A204.1 (cell line): Measurements from ENCODE around the gene PRR14.

Source experiments
- FAIRE-seq: peaks from 2 replicates; lab custom pipeline; 2012; peaks lifted over from hg19 to GRCh38; lab: Jason Lieb, UNC

PRR14 gene

DNA sequence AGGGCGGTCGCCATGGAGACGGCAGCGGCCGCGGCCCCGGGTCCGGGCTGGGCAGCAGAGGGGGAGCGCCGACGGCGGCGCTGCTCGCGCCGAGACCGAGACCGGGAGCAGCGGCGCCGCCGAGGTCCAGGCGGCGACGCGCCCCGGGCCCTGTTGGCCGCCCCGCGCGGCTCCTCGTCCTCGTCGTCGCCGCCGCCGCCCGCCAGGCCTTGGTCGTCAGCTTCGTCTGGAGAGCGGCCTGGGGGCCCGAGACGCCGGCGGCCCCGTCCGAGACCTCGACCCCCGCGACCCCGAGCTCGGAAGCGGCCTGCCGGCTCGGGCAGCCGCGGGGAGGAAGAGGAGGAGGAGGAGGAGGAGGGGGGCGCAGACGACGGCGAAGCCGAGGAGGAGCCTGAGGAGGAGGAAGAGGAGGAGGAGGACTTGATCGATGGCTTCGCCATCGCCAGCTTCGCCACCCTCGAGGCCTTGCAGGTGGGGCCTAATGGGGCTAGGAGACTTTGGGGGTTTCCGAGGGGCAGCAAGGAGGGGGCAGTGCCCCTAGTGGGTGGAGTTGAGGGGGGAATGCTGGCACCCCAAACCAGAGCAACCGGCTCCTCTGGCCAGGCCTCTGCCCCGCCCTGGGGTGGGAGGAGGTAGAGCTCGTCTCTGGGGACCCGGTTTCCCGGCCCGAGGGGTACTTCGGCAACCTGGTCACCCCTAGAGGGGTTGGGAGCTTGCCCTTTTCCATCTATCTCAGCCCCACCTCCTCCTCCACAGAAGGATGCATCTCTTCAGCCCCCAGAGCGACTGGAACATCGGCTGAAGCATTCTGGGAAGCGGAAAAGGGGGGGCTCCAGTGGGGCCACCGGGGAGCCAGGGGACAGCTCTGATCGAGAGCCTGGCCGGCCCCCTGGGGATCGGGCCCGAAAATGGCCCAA, 9.0 kb downstream of the PRR14 start:
- no peak for FAIRE-seq

DNA sequence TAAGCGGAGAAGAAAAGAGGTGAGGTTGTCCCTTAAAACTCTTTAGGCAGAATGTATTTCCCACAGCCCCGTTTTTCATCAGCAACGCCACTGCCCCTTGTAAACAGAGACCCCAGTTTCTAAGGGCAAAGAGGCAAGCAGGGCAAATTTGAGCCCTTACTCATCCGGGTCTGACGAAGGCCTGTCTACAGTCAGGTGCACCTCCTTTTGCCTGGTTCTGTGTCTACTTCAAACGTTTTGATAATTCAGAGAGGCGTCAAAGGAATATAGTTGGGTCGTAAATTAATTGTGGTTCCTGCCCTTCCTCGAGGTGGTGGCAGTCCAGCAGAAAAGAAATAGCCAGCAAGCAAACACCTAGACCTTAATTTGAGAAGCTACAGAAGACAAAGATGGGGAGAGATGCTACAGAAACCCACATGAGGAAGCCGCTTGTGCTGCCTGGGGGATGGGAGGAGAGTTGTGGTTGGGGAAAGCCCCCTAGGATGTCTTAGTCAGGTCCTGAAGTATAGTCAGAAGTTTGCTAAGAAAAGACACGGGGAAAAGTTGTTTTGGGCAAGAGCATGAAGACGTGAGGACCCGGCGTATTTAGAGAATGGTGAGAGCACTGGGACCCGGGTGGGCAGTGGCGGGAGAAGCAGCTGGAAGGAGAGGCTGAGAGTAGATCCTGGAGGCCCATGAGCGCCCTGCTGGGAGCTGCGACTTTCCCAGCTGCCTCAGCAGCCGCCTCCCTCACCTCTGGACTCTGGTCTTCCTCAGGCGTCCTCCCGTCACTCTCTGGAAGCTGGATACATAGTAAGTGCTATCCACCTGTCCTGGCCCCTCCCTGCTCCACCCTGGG, 9.9 kb downstream of the PRR14 start:
- FAIRE-seq = no peak

DNA sequence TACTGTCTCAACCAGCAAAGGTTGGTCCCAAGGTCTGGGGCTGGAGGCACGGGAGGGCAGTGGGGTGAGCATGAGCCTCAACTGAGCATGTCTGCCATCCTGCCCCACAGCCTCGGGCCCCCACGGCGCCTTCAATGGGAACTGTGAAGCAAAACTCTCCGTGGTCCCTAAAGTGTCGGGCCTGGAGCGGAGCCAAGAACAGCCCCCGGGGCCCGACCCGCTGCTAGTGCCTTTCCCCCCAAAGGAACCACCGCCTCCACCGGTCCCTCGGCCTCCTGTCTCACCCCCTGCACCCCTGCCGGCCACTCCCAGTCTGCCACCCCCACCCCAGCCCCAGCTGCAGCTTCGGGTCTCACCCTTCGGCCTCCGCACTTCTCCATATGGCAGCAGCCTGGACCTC, 11.7 kb downstream of the PRR14 start:
- no peak for FAIRE-seq

DNA sequence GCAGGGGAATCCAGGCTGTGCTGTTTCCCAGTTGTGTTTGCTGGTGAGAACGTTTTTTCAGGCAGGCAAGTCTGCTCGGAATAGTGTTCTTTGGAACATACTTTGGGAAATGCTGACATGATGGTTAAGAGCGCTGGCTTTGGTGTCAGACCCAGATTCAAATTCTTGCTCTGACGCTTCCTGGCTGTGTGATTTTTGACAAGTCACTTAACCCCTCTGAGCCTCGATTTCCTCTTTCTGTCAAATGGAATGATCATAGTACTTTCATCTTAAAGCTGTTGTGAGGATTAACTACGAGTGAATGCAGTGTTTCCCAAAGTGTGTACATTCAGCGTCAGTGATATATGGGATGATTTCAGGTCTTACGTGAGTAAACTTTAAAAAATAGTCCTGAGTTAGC, 12.3 kb downstream of the PRR14 start:
- no peak for FAIRE-seq

DNA sequence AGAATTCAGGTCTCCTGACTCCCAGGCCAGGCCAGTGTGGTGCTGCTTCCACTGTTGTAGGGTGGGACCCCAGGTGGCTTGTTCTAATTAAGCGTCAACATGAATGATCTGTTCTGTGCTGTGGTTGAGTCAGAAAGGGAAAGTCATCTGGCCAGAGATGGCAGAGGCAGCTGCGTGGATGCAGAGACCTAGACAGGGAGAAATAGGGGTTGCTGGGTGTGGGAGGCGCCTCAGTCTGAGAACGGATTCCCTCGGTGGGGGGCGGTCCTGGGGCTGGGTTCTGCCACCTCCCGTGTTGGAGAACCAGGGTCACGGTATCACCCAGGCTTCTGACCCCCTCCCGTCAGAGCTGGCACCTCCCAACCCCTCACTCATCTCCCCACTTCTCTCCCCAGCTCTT, 13.1 kb downstream of the PRR14 start:
- no peak for FAIRE-seq

DNA sequence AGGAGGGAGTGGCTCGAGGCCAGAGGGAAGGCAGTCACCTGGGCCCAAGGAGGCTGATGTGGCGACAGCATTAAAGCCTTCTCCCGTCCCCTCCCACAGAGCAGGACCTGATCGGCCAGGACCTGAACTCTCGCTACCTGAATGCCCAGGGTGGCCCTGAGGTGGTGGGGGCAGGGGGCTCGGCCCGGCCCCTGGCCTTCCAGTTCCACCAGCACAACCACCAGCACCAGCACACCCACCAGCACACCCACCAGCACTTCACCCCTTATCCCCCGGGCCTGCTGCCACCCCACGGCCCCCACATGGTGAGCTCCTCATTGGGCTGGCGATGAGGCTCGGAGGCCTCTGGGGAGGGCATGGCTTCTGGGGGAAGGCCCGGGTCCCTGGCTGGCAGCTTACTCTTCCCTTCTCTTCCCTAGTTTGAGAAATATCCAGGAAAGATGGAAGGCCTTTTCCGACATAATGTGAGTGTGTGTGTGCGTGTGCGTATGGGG, 13.9 kb downstream of the PRR14 start:
- no peak for FAIRE-seq

DNA sequence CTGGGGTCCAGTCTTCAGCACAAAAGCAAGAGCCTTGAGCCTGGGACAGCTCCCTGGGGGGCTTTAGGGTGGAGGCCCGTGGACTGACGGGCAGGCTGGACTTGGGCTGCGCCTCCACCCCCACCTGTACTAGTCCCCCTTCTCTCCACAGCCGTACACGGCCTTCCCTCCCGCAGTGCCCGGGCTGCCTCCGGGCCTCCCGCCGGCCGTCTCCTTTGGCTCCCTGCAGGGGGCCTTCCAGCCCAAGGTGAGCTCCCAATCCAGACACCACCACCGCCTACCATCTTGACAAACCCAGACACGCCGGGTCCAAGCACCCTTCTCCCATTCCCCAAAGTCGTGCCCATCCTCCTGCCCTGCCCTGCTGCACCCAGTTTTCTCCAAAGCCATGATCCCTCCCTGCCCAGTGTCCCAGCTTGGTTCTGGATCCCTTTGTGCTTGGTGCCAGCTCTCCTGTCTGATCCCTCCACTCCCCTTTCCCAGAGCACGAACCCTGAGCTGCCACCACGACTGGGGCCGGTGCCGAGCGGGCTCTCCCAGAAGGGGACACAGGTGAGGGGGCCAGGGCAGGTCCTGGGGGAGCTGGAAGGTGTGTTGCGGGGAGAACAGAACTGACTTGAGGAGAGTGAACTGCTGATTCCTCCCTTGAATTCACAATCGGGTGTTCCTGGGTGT, 14.5 kb downstream of the PRR14 start:
- FAIRE-seq = no peak

DNA sequence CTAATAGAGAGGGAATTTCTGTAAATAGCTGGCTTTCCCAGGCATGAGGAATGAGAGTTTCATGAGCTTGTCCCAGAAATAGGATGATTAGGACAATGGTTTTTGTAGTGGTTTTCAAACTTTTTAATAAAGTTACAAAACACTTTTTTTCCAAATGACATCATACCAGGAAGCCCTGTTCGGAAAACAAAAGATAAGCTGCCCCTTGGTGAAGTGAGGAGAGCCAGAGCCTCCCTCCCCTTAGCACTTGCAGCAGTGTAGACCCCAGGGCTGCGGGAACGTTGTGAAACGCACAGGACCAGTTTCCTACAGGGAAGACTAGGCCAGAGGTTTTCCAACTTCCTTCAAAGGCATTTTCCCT, 15.1 kb downstream of the PRR14 start:
- no peak for FAIRE-seq

DNA sequence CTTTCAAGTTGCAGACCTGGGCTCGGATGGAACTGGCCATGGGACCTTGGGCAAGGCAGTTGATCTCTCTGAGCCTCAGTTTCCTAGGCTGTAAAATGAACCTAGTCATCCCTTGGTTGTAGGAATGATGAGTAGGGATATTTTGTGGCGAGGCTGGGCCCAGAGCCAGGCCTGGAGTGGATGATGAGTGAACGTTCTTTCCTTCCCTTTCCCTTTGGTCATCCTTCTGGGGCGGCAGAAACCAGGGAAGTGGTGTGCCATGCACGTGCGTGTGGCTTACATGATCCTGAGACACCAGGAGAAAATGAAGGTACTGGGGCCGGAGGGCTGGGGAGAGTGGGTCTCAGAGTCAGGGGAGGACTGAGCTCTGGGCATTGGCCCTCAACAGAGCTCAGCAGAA, 15.9 kb downstream of the PRR14 start:
- no peak for FAIRE-seq

DNA sequence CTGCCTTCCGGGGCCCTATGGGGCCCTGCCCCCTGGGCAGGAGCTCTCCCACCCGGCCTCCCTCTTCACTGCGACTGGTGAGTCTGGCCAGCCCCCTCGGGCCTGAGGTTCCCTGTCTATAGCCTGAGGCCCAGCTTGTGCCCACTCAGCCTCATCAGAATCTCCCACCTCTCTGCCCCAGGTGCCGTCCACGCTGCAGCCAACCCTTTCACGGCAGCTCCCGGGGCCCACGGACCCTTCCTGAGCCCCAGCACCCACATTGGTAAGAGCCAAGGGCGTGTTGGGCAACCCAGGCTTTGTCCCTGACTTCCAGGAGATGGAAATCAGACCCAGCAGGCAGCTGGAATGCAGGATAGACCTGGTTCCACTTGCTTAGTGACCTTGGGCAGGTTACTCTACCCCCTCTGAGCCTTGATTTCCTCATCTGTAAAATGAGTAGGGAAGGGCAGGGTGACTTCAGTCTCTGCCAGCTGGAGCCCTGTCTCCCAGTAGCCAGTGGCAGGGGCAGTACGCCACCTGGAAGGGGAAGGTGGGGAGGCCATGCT, 16.7 kb downstream of the PRR14 start:
- no peak for FAIRE-seq

DNA sequence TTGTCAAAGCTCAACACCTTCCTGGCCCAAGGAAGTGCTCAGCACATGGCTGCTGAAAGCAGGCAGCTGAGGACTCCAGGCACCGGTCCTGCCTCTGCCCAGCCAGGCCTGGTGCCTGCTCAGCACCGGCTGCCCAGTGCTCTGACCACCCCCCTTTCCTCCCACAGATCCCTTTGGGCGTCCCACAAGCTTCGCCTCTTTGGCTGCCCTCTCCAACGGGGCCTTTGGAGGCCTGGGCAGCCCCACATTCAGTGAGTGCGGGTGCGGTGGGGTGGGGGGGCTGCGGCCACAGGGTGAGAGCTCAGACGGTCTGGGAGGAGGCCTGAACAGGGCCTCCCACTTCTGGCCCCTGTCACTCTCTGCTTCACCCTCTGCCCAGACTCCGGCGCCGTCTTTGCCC, 17.6 kb downstream of the PRR14 start:
- FAIRE-seq = no peak

DNA sequence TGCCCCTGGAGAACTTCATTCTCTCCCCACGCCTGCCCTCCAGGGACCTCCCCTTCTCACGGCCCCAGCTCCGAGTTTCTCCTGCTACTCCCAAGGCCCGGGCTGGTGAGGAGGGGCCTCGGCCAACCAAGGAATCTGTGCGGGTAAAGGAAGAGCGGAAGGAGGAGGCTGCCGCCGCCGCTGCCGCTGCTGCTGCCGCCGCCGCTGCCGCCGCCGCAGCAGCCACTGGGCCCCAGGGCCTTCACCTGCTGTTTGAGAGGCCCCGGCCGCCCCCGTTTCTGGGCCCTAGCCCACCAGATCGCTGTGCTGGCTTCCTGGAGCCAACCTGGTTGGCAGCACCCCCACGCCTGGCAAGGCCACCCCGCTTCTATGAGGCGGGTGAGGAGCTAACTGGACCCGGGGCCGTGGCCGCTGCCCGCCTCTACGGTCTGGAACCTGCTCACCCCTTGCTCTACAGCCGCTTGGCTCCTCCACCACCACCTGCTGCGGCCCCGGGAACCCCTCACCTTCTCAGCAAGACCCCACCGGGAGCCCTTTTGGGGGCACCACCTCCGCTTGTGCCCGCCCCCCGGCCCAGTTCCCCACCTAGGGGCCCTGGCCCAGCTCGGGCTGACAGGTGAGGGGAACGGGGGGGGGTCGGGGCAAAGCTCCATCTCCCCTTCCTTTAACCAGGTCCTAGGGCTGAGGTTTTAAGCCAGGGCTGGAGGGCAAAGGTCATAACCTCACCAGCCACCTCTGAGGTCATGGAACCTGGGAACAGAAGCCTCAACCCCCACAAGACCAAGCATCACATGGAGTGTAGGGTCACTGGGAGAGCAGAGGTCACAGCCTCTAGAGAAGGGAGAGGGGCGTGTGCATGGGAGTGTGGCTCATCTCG, 18.5 kb downstream of the PRR14 start:
- FAIRE-seq = no peak

DNA sequence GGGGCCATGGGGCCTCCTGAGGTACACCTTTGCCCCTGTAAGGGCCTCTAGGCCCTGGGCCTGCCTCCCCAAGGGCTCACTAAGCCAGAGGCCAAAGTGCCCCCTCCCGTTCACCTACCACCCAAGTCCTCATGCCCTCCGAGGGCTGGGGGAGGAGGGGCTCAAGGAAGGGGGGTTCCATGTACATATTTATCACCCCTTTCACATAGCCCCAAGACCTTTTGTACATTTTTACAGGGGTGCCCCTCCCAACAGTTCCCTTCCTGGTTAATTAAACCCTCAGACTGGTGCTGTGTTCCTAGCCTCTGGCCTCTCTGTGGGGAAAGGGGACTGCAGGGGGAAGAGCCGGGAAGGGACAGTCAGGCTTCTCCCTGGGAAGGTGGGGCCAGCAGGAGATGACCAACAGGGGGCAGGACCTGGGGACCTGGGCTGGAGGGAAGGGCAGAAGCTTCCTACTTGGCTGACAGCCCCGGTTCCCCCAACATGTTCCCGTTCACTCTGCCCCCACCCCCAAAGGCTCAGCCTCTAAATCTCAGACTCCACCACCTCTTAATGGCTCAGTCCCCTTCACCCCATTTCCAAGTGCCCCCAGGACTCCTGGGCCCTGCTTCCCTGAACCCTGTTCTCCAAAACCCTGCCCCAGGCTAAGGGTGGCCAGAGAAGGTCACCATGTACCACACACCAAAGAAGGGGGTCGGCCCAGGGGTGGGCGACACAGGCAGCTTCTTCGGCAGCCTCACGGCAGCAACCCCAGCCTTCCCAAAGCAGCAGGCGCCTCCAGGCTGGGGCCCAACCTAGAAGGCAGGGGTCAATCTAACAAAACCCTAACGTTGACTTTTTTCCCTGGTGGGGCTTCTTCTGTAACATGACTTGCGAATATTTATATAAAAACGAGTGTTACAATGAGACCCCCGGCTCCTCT, 19.4 kb downstream of the PRR14 start:
- FAIRE-seq = no peak

DNA sequence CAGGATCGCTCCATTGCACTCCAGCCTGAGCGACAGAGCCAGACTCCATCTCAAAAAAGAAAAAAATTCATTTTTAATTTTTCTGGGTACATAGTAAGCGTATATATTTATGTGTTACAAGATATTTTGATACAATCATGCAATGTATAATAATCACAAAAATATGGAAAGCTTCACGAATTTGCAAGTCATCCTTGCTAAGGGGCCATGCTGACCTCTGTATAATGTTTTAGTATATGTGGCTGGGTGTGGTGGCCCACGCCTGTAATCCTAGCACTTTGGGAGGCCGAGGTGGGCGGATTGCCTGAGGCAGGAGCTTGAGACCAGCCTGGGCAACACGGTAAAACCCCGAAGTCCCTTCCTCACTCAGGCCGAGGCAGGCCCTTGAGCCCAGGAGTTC, 24.4 kb downstream of the PRR14 start:
- FAIRE-seq = no peak

DNA sequence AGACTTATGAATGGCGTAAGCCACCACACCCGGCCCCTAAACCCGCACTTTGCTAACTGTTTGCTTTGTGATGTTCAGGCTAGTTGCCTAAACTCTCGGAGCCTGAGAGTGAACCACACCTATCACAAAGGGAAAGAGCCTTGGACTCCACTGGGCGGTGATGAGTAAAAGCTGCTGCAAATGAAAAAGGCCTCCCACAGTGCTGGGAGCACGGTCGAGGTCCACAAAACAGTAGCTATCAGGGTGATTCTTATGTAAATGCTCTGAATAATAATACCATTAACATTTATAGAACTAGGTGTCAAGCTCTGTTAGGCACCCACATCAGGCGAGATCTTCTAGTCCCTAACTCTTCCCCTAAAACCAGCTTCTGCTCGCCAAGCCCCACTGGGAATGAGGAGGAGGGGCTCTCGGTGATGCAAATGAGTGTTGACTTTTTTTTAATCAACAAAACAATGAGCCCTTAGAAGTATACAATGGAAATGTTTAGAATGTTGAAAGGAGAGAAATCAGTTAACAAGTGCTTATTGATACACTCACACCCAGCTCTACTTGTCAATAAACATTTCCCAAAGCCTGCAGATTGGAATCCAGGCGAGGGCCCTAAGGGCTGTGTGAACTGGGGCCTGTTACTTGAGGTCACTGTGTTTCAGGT, 27.3 kb downstream of the PRR14 start:
- FAIRE-seq = no peak

DNA sequence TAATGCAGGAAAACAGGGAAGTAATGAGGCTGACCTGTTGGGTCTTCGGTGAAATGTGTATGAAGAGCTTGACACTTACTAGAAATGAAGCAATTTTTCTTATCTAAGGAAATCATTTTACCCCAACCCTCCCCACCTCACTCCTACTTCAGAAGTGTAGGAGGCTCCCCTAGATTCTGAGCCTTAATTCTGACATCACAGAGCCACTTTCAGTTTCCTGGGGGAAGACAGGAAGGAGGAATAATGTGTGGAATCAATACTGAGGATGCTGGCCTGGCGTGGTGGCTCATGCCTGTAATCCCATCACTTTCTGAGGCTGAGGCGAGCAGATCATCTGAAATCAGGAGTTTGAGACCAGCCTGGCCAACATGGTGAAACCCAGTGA, 27.8 kb downstream of the PRR14 start:
- no peak for FAIRE-seq

DNA sequence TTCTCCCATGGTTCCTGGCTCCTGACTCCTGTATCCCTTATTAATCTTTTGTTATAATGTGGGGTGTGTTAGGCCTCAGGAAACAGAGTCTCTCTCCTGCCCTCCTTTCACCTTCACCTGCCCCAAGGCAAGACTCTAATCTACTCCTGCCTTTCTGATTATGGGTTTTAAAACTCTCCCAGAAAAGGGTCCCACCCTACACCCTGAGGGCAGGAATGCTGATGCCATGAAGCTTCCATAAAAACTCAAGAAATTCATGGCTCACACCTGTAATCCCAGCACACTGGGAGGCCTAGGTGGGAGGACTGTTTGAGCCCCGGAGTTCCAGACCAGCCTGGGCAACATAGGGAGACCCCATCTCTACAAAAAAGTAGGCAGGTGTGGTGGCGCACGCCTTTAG, 29.6 kb downstream of the PRR14 start:
- FAIRE-seq = no peak

DNA sequence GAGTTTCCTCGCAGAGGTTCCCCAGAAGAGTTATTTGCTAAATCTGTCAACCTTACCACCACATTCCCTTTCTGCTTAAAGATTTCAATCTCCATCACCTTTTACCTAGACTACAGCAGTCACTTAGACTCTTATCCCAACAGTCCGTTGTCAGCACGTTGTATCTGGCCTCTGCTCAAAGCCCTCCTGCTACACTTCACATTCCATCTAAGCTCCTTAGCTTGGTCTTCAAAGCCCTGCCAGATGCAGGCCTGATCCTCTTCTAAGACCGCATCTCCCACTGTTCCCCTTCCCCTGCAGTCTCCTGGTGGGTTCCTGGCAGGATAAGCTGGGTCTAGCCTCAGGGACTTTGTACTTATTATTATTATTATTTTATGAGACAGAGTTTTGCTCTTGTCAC, 37.9 kb downstream of the PRR14 start:
- no peak for FAIRE-seq

DNA sequence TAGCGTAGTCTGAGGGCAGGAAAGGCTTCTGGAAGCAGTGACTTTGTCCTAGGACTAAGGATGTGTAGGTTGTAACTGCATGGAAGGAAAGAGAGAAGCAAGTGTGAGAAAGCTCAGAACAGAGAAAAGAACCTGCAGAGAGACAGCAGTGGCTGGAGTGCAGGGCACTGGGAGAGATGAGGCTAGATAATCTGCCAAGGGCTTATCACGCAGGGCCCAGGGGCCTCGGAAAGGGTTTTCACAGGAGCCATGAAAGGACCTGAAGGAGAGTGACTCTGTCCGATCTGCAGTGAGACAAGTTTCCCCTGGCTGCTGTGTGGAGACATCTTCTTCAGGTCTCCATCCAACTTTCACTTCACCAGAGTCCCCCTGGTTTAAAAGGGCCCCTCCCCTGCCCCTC, 41.1 kb downstream of the PRR14 start:
- no peak for FAIRE-seq
